GM13976 (cell line): ENCODE measurements around the gene ABCD1.

Experiments used
- DNase-seq: peaks from one replicate; pipeline ENCODE4 v3.0.0; 2012; ENCODE audit warnings: low spot score
- in situ Hi-C: fragments of 300-500 bp; cut with MboI; formaldehyde crosslinking; loops from one replicate; pipeline ENCODE4 v1.12.0; 2022; ENCODE audit warnings: low sequenced_read_pairs, mixed read lengths, inconsistent platforms; ENCODE audit not compliant: unreplicated experiment
- TF ChIP-seq, protein P1 (sequence below): IDR thresholded peaks from 2 replicates; pipeline ENCODE4 v1.5.1; 2012; ENCODE audit warnings: borderline replicate concordance, mild to moderate bottlenecking; ENCODE audit not compliant: insufficient read depth; ENCODE audit errors: extremely low read depth, missing control alignments, control extremely low read depth

Gene ABCD1

DNA sequence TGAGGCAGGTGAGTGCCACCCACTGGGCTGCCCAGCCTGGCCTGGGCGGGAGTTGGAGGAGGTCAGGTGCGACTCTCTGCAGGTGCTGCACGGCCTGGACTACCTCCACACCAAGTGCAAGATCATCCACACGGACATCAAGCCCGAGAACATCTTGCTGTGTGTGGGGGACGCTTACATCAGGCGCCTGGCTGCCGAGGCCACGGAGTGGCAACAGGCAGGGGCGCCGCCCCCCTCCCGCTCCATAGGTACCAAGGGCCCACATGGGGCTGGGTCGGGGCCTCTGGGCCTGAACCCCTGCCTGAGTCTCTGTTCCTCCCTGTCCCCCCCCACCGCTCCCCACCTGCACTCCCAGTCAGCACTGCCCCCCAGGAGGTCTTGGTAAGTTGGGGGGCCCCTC, 58.2 kb downstream of the ABCD1 start:
- in situ Hi-C loops: no loop called here
- DNase-seq: no peak
- TF ChIP-seq, protein P1, sequence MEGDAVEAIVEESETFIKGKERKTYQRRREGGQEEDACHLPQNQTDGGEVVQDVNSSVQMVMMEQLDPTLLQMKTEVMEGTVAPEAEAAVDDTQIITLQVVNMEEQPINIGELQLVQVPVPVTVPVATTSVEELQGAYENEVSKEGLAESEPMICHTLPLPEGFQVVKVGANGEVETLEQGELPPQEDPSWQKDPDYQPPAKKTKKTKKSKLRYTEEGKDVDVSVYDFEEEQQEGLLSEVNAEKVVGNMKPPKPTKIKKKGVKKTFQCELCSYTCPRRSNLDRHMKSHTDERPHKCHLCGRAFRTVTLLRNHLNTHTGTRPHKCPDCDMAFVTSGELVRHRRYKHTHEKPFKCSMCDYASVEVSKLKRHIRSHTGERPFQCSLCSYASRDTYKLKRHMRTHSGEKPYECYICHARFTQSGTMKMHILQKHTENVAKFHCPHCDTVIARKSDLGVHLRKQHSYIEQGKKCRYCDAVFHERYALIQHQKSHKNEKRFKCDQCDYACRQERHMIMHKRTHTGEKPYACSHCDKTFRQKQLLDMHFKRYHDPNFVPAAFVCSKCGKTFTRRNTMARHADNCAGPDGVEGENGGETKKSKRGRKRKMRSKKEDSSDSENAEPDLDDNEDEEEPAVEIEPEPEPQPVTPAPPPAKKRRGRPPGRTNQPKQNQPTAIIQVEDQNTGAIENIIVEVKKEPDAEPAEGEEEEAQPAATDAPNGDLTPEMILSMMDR: no peak

GRCh38 chrX:153783378-153784013, 58.8 kb downstream of the ABCD1 start:
- TF ChIP-seq, protein P1: no peak
- DNase-seq: no peak
- in situ Hi-C loops: no loop called here

GRCh38 chrX:153784325-153784967, 59.8 kb downstream of the ABCD1 start:
- in situ Hi-C loops: no loop called here
- TF ChIP-seq, protein P1: no peak
- DNase-seq: no peak

GRCh38 chrX:153786669-153787068, 62.0 kb downstream of the ABCD1 start:
- TF ChIP-seq, protein P1: no peak
- in situ Hi-C loops: no loop called here
- DNase-seq: no peak

DNA sequence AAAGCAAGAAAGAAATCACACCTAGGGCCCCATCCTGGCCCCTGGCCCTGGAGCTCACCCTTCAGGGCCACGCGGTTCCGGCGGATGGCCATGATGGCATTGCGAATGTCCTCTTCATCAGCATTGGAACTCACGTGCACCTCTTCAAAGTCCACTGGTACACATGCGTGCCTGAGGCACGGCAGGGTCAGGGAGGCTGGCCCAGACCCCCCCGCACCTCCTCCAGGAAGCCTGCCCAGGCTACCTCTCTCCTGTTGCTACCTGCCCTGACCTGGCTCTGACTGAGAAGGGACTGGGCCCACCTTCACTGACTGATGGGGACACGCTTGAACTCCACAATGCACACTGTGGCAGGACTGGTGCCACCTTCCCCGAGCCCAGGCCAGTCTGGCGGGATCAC, 65.0 kb downstream of the ABCD1 start:
- in situ Hi-C loops: no loop called here

DNA sequence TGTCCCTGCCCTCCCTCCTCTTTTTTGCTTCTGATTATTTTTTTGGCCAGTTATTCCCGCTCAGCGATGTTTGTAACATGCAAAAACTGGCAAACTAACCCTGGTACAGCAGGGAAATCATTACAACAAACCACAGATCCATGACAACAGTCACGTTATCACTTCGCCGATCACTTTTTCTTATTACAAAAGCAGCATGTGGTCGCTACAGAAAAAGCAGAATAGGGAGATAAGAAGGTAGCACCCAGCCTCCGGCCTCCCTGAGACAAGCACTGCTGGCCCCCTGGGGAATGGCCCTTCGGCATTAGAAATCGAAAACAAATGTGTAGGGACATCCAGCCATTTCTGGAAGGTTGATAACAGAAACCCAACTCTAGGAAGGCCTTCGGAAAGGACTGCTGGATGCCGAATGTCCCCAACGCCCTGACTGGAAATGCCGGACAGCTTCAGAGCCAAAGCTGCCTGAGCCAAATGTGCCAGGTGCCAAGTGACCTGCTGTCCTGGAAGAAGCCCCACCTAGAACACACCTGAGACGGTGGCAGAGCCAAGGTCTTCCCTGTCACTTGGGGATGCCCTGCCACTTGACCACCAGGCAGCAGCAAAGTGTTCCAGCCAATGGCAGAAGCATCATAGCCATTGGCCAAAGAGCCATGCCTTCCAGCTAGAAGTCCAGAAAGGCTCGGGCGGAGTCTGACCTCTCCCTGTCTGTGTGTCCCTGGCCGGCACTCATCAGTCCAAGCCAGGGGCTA, 66.6 kb downstream of the ABCD1 start:
- TF ChIP-seq, protein P1: no peak
- DNase-seq: no peak
- in situ Hi-C loops: no loop called here

More for the DNA sequence above, 65.0 kb downstream of the ABCD1 start:
- TF ChIP-seq, protein P1: no peak
- no peak for DNase-seq
